ENCODE data around the gene EVC. TPM values are rescaled to one million over a fixed set of nuclear protein-coding genes. Genes with fewer than 3 reads are reported as not detected.

EVC gene
- 4.5 TPM for polyA plus RNA-seq (2013, experiment 1 of 2)
- 5.0 TPM for polyA plus RNA-seq (2013, experiment 2 of 2)

GRCh38 chr4:5710961-5711478, at the start of gene EVC:
TSS of gene EVC (plus strand) at chr4:5711201. CDS start at chr4:5711381, 180 bp downstream.
- Histone ChIP-seq H3K4me1 (ENCODE audit: insufficient read depth, low read length) (peaks cover 8% of the 10 kb centered on the region), H3K36me3 (ENCODE audit: insufficient read depth, low read length) (no peaks in the 10 kb centered on the region), H3K9ac (ENCODE audit: low read depth, low read length) (peak within 1 kb of the TSS; percentile 64), H3K27ac (ENCODE audit: low read depth, low read length) (no peak within 1 kb of the TSS; the same call in 1 of the 2 replicates), H3K9me3 (ENCODE audit: insufficient read depth, low read depth, low read length) (peaks cover 6% of the 10 kb centered on the region; the same call in 1 of the 2 replicates), H3K27me3 (ENCODE audit: insufficient read depth, low read length) (peaks cover 34% of the 10 kb centered on the region), H3K4me3 (ENCODE audit: low read length) (peak within 1 kb of the TSS; percentile 70)
- under 1% methylated on average over 49 of the region's 49 CpGs for WGBS

DNA sequence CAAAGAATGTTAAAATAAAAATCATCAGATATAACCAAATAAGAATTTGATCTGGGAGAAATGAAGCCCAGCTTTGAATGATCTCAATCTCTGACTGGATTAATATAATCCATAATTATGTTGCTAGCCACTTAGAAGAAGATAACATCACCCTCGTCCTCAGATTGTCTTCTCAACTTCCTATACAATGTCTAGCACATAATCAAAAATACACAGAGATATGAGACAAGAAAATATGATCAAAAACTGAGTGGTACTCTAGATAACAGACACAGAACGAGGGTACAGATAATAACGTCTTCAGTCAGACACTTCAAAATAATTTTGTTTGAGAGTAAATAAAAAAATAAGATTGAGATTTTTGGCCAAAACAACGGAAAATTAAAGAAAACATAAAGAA, 49.8 kb upstream of the EVC start:
- 97% methylated on average over 4 of the region's 4 CpGs for WGBS
- Histone ChIP-seq H3K9ac (ENCODE audit: low read depth, low read length) (no peak overlapping the region), H3K36me3 (ENCODE audit: insufficient read depth, low read length) (peaks cover 23% of the 10 kb centered on the region), H3K4me3 (ENCODE audit: low read length) (no peak overlapping the region), H3K4me1 (ENCODE audit: insufficient read depth, low read length) (no peaks in the 10 kb centered on the region), H3K27me3 (ENCODE audit: insufficient read depth, low read length) (no peaks in the 10 kb centered on the region), H3K27ac (ENCODE audit: low read depth, low read length) (no peak overlapping the region), H3K9me3 (ENCODE audit: insufficient read depth, low read depth, low read length) (peaks cover 9% of the 10 kb centered on the region; the same call in 1 of the 2 replicates)

- H3K36me3 ChIP-seq (ENCODE audit: insufficient read depth, low read length), result peaks cover 23% of the 10 kb centered on the region
- no peak overlapping the region for H3K27ac ChIP-seq (ENCODE audit: low read depth, low read length)
- no peaks in the 10 kb centered on the region for H3K27me3 ChIP-seq (ENCODE audit: insufficient read depth, low read length)
- 98% methylated on average over 1 of the region's 1 CpG for WGBS
- no peak overlapping the region for H3K9ac ChIP-seq (ENCODE audit: low read depth, low read length)
- H3K4me3 ChIP-seq (ENCODE audit: low read length), result no peak overlapping the region
- H3K4me1 ChIP-seq (ENCODE audit: insufficient read depth, low read length), result no peaks in the 10 kb centered on the region
- peaks cover 14% of the 10 kb centered on the region for H3K9me3 ChIP-seq (ENCODE audit: insufficient read depth, low read depth, low read length)
Observed at GRCh38 chr4:5662555-5662954, 48.4 kb upstream of the EVC start.

GRCh38 chr4:5664778-5665177, 46.2 kb upstream of the EVC start:
- H3K9ac ChIP-seq (ENCODE audit: low read depth, low read length), result no peak overlapping the region
- peaks cover 23% of the 10 kb centered on the region for H3K36me3 ChIP-seq (ENCODE audit: insufficient read depth, low read length)
- no peak overlapping the region for H3K4me3 ChIP-seq (ENCODE audit: low read length)
- H3K27ac ChIP-seq (ENCODE audit: low read depth, low read length), result no peak overlapping the region
- peaks cover 29% of the 10 kb centered on the region for H3K9me3 ChIP-seq (ENCODE audit: insufficient read depth, low read depth, low read length)
- WGBS, result 98% methylated on average over 12 of the region's 12 CpGs
- no peaks in the 10 kb centered on the region for H3K4me1 ChIP-seq (ENCODE audit: insufficient read depth, low read length)
- H3K27me3 ChIP-seq (ENCODE audit: insufficient read depth, low read length), result no peaks in the 10 kb centered on the region

GRCh38 chr4:5666741-5667140, 44.3 kb upstream of the EVC start:
- H3K9me3 ChIP-seq (ENCODE audit: insufficient read depth, low read depth, low read length), result peaks cover 30% of the 10 kb centered on the region
- H3K27ac ChIP-seq (ENCODE audit: low read depth, low read length), result no peak overlapping the region
- H3K4me3 ChIP-seq (ENCODE audit: low read length), result no peak overlapping the region
- H3K36me3 ChIP-seq (ENCODE audit: insufficient read depth, low read length), result peaks cover 15% of the 10 kb centered on the region
- H3K27me3 ChIP-seq (ENCODE audit: insufficient read depth, low read length), result no peaks in the 10 kb centered on the region
- no CpG with 5 or more reads among the region's 1 CpG for WGBS
- H3K9ac ChIP-seq (ENCODE audit: low read depth, low read length), result no peak overlapping the region
- H3K4me1 ChIP-seq (ENCODE audit: insufficient read depth, low read length), result no peaks in the 10 kb centered on the region

GRCh38 chr4:5676763-5677162, 34.2 kb upstream of the EVC start:
- no peaks in the 10 kb centered on the region for H3K27me3 ChIP-seq (ENCODE audit: insufficient read depth, low read length)
- H3K27ac ChIP-seq (ENCODE audit: low read depth, low read length), result no peak overlapping the region
- no peaks in the 10 kb centered on the region for H3K9me3 ChIP-seq (ENCODE audit: insufficient read depth, low read depth, low read length)
- no peaks in the 10 kb centered on the region for H3K4me1 ChIP-seq (ENCODE audit: insufficient read depth, low read length)
- no peak overlapping the region for H3K9ac ChIP-seq (ENCODE audit: low read depth, low read length)
- H3K36me3 ChIP-seq (ENCODE audit: insufficient read depth, low read length), result peaks cover 41% of the 10 kb centered on the region
- H3K4me3 ChIP-seq (ENCODE audit: low read length), result no peak overlapping the region
- 96% methylated on average over 8 of the region's 8 CpGs for WGBS

- H3K9me3 ChIP-seq (ENCODE audit: insufficient read depth, low read depth, low read length), result no peaks in the 10 kb centered on the region
- H3K4me1 ChIP-seq (ENCODE audit: insufficient read depth, low read length), result no peaks in the 10 kb centered on the region
- H3K9ac ChIP-seq (ENCODE audit: low read depth, low read length), result no peak overlapping the region
- no peak overlapping the region for H3K27ac ChIP-seq (ENCODE audit: low read depth, low read length)
- H3K27me3 ChIP-seq (ENCODE audit: insufficient read depth, low read length), result no peaks in the 10 kb centered on the region
- H3K36me3 ChIP-seq (ENCODE audit: insufficient read depth, low read length), result peaks cover 54% of the 10 kb centered on the region
- no peak overlapping the region for H3K4me3 ChIP-seq (ENCODE audit: low read length)
- WGBS, result 94% methylated on average over 10 of the region's 10 CpGs
Observed at GRCh38 chr4:5678977-5679376, 32.0 kb upstream of the EVC start.

DNA sequence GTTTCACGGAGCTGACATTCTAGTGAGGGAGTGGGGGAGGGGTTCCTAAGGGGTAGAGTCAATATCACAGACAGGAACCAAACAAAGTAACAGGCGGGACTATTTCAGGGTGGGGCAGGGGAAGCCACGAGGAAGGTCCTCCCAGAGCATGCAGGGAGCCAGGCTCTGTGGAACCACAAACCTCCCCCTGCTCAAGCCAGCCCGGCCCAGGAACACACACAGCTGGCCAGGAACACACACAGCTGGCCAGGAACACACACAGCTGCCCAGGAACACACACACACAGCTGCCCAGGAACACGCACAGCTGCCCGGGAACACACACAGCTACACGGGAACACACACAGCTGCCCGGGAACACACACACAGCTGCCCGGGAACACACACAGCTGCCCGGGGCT, 27.4 kb upstream of the EVC start:
- H3K27ac ChIP-seq (ENCODE audit: low read depth, low read length), result no peak overlapping the region
- H3K9me3 ChIP-seq (ENCODE audit: insufficient read depth, low read depth, low read length), result no peaks in the 10 kb centered on the region
- H3K27me3 ChIP-seq (ENCODE audit: insufficient read depth, low read length), result no peaks in the 10 kb centered on the region
- H3K4me1 ChIP-seq (ENCODE audit: insufficient read depth, low read length), result no peaks in the 10 kb centered on the region
- 78% methylated on average over 10 of the region's 10 CpGs for WGBS
- peaks cover 67% of the 10 kb centered on the region for H3K36me3 ChIP-seq (ENCODE audit: insufficient read depth, low read length)
- no peak overlapping the region for H3K4me3 ChIP-seq (ENCODE audit: low read length)
- H3K9ac ChIP-seq (ENCODE audit: low read depth, low read length), result no peak overlapping the region

GRCh38 chr4:5685296-5685695, 25.7 kb upstream of the EVC start:
- Histone ChIP-seq H3K4me3 (ENCODE audit: low read length) (no peak overlapping the region), H3K36me3 (ENCODE audit: insufficient read depth, low read length) (peaks cover 75% of the 10 kb centered on the region), H3K9ac (ENCODE audit: low read depth, low read length) (no peak overlapping the region), H3K27ac (ENCODE audit: low read depth, low read length) (no peak overlapping the region), H3K27me3 (ENCODE audit: insufficient read depth, low read length) (no peaks in the 10 kb centered on the region), H3K9me3 (ENCODE audit: insufficient read depth, low read depth, low read length) (no peaks in the 10 kb centered on the region), H3K4me1 (ENCODE audit: insufficient read depth, low read length) (no peaks in the 10 kb centered on the region)
- 95% methylated on average over 9 of the region's 9 CpGs for WGBS

DNA sequence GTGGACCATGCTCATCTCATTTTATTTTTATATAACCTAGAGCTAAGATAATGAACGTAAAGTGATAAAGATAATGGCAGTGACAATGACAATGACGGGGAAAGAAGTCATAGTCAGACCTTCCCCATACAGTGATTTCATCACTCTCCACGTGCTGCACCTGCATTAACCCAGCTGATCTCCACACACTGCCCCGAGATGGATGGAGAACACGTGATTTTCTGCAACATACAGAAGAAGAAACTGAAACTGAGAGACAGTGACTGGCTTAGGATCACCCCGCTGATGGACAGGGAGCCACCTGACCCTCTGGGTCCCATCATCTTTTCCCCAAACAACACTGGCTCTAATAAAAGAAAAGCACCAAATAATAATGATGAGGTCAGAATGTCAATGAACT, 24.7 kb upstream of the EVC start:
- peaks cover 75% of the 10 kb centered on the region for H3K36me3 ChIP-seq (ENCODE audit: insufficient read depth, low read length)
- H3K4me1 ChIP-seq (ENCODE audit: insufficient read depth, low read length), result no peaks in the 10 kb centered on the region
- H3K9me3 ChIP-seq (ENCODE audit: insufficient read depth, low read depth, low read length), result no peaks in the 10 kb centered on the region
- no peak overlapping the region for H3K4me3 ChIP-seq (ENCODE audit: low read length)
- no peak overlapping the region for H3K27ac ChIP-seq (ENCODE audit: low read depth, low read length)
- no peaks in the 10 kb centered on the region for H3K27me3 ChIP-seq (ENCODE audit: insufficient read depth, low read length)
- WGBS, result 95% methylated on average over 5 of the region's 6 CpGs
- H3K9ac ChIP-seq (ENCODE audit: low read depth, low read length), result no peak overlapping the region

GRCh38 chr4:5689065-5689464, 21.9 kb upstream of the EVC start:
- H3K36me3 ChIP-seq (ENCODE audit: insufficient read depth, low read length), result peaks cover 81% of the 10 kb centered on the region
- H3K4me1 ChIP-seq (ENCODE audit: insufficient read depth, low read length), result no peaks in the 10 kb centered on the region
- no peaks in the 10 kb centered on the region for H3K27me3 ChIP-seq (ENCODE audit: insufficient read depth, low read length)
- H3K27ac ChIP-seq (ENCODE audit: low read depth, low read length), result no peak overlapping the region
- no peaks in the 10 kb centered on the region for H3K9me3 ChIP-seq (ENCODE audit: insufficient read depth, low read depth, low read length)
- H3K4me3 ChIP-seq (ENCODE audit: low read length), result no peak overlapping the region
- WGBS, result 95% methylated on average over 8 of the region's 8 CpGs
- H3K9ac ChIP-seq (ENCODE audit: low read depth, low read length), result no peak overlapping the region

Measured in HUES64 (cell line).